SJSA1 (cell line): Measurements from ENCODE around the gene WDFY3. TPM values are rescaled to one million over a fixed set of nuclear protein-coding genes. Genes with fewer than 3 reads are reported as not detected.

ENCODE experiments used
- DNase-seq, 2 experiments: peaks; one replicate each; pipeline ENCODE4 v3.0.0-alpha.2; 2015 to 2020; ENCODE audit warnings: low spot score in 2 of 2, low read depth in 1 of 2
- H3K27ac ChIP-seq: fragments of 250-450 bp; sonication (Bioruptor Pico); 2 replicates; pipeline ENCODE4 v1.5.1; 2020; ENCODE audit warnings: mild to moderate bottlenecking, moderate library complexity
- H3K27me3 ChIP-seq: fragments of 250-450 bp; sonication (Bioruptor Pico); replicated peaks from 2 replicates; pipeline ENCODE4 v1.5.1; 2020; ENCODE audit warnings: mild to moderate bottlenecking, moderate library complexity
- H3K36me3 ChIP-seq: fragments of 250-450 bp; sonication (Bioruptor Pico); 2 replicates; pipeline ENCODE4 v1.5.1; 2020; ENCODE audit warnings: mild to moderate bottlenecking
- H3K4me1 ChIP-seq: fragments of 250-450 bp; sonication (Bioruptor Pico); replicated peaks from 2 replicates; pipeline ENCODE4 v1.6.1; 2021; ENCODE audit warnings: mild to moderate bottlenecking
- H3K4me3 ChIP-seq: fragments of 250-450 bp; sonication (Bioruptor Pico); 2 replicates; pipeline ENCODE4 v1.5.1; 2020; ENCODE audit warnings: mild to moderate bottlenecking
- H3K9me3 ChIP-seq: fragments of 250-450 bp; sonication (Bioruptor Pico); replicated peaks from 2 replicates; pipeline ENCODE4 v1.5.1; 2020; ENCODE audit warnings: mild to moderate bottlenecking
- total RNA-seq: library from RNA; depleted of rRNA; stranded (reverse); fragments of >200 nt; shearing (Covaris generic); gene quantifications from 2 replicates; pipeline ENCODE4 v1.2.3, GENCODE V29; 2014; rRNA removed

WDFY3 gene
- total RNA-seq = 41.6 and 49.7 TPM in 2 replicates

- Histone ChIP-seq H3K27me3 (no peaks in the 10 kb centered on the region), H3K4me3 (peak within 1 kb of the TSS; percentile 92), H3K9me3 (no peaks in the 10 kb centered on the region), H3K27ac (peak within 1 kb of the TSS; percentile 80), H3K36me3 (peaks cover 19% of the 10 kb centered on the region), H3K4me1 (peaks cover 14% of the 10 kb centered on the region)
- DNase-seq = peak; percentile 88 to 89
Observed at GRCh38 chr4:84966382-84967242, at the start of gene WDFY3. WDFY3 (minus strand) TSS chr4:84966690; CDS start chr4:84860591, 106,099 bp downstream.

DNA sequence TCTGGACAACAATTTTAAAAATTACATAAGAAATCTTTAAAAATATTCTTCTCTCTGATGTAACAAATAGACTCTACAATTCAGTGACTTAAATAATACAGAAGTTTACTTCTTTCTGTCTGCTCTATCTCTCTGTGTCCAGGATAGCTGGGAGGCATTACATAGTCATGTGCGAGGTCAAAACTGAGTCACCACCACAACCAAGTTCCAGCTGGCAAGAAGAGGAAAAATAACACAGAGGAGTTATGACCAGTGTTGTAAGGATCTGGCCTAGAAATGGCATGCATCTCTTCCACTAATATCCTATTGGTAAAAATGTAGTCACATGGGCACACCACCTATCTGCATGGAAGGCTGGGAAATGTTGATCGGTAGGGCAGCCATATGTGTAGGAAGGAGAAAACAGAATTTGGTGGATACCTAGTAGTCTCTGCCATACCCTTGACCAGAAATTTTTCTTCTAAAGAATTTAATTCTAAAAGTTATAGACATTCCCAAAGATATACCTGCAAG lies 39.4 kb upstream of the WDFY3 start:
- DNase-seq = no peak
- Histone ChIP-seq H3K4me1 (no peaks in the 10 kb centered on the region), H3K4me3 (no peak overlapping the region), H3K27ac (no peak overlapping the region), H3K9me3 (no peaks in the 10 kb centered on the region), H3K27me3 (no peaks in the 10 kb centered on the region), H3K36me3 (no peaks in the 10 kb centered on the region)

GRCh38 chr4:85000343-85000742 lies 33.9 kb upstream of the WDFY3 start:
- no peak overlapping the region for H3K4me3 ChIP-seq

GRCh38 chr4:84995386-84995785 lies 28.9 kb upstream of the WDFY3 start:
- no peaks in the 10 kb centered on the region for H3K9me3 ChIP-seq
- no peaks in the 10 kb centered on the region for H3K36me3 ChIP-seq
- no peak for DNase-seq
- H3K27me3 ChIP-seq = no peaks in the 10 kb centered on the region
- no peak overlapping the region for H3K27ac ChIP-seq
- H3K4me1 ChIP-seq = no peaks in the 10 kb centered on the region
- H3K4me3 ChIP-seq = no peak overlapping the region

More at GRCh38 chr4:85000343-85000742, 33.9 kb upstream of the WDFY3 start:
- no peak overlapping the region for H3K27ac ChIP-seq
- DNase-seq = no peak
- no peaks in the 10 kb centered on the region for H3K4me1 ChIP-seq
- H3K9me3 ChIP-seq = no peaks in the 10 kb centered on the region
- no peaks in the 10 kb centered on the region for H3K27me3 ChIP-seq
- H3K36me3 ChIP-seq = no peaks in the 10 kb centered on the region

DNA sequence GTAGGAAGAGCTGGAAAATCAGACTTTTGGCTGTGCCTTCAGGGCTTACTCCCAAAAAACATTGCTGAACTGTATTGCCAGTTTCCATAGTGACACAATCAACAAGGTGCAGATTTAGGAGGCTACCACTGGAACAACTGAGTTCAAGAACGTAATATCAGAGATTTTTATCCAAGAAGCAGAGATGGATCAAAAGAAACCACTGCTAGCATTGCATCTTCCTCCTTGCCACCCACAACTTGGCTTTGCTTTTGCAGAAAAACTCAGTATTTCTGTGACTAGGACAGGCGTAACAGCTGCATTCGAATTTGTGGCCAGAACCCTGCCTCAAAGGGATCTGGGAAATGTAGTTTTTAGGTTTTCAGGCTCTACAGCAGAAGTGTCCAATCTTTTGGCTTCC lies 27.8 kb upstream of the WDFY3 start:
- no peaks in the 10 kb centered on the region for H3K4me1 ChIP-seq
- no peaks in the 10 kb centered on the region for H3K27me3 ChIP-seq
- no peak overlapping the region for H3K4me3 ChIP-seq
- no peaks in the 10 kb centered on the region for H3K36me3 ChIP-seq
- H3K9me3 ChIP-seq = no peaks in the 10 kb centered on the region
- H3K27ac ChIP-seq = no peak overlapping the region
- DNase-seq = no peak

DNA sequence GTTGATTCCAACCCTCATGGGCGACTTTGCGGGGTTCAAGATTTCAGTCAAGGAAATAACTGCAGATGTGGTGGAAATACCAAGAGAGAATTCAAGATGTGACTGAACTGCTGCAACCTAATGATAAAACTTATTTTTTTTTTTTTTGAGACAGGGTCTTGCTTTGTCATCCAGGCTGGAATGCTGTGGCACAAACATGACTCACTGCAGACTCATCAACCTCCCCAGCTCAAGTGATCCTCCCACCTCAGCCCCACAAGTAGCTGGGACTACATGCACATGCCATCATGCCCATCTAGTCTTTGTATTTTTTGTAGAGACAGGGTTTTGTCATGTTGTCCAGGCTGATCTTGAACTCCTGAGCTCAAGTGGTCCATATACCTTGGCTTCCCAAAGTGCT lies 19.5 kb upstream of the WDFY3 start:
- Histone ChIP-seq H3K27me3 (no peaks in the 10 kb centered on the region), H3K4me3 (no peak overlapping the region), H3K36me3 (no peaks in the 10 kb centered on the region), H3K4me1 (no peaks in the 10 kb centered on the region), H3K27ac (no peak overlapping the region), H3K9me3 (no peaks in the 10 kb centered on the region)
- DNase-seq = no peak

DNA sequence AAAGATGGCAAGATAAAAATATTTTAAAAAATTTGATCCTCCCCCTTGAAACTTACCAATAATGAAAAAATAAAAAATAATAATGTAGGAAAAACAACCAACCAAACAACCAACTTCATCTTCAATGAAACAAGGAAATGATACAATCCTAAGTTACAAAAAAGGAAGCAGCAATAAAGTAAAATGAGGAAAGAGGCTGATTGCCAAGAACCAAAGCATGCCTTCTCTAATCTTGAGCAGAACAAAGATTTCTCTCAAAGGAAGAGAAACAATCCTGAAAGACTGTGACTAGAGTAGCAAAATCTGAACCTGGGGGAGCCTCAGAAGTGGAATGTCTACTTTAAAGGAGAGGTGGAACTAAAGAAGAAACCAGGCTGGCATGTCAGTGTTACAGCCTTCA lies 10.9 kb upstream of the WDFY3 start:
- Histone ChIP-seq H3K4me1 (no peaks in the 10 kb centered on the region), H3K4me3 (no peak overlapping the region), H3K36me3 (no peaks in the 10 kb centered on the region), H3K27ac (no peak overlapping the region), H3K27me3 (no peaks in the 10 kb centered on the region), H3K9me3 (no peaks in the 10 kb centered on the region)
- no peak for DNase-seq

DNA sequence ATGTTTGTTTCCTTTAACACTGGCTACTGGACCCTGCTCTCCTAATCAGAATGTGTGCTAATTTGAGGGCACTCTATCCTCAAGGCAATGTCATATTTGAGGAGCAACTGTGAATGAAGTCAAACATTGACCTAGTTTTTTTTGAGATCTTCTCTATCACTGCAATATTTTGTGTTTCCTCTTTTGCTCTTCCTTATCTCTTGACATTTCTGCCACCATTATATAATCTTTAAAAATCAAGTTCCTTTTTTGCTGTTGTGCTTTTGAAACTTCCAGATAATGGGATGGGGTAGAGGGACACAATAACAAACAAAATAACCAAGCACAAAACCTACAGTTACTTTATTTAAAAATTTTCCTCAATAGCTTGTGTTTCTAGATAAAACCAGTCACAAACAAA lies 7.4 kb upstream of the WDFY3 start:
- DNase-seq = no peak
- H3K27ac ChIP-seq = no peak overlapping the region
- H3K9me3 ChIP-seq = no peaks in the 10 kb centered on the region
- H3K27me3 ChIP-seq = no peaks in the 10 kb centered on the region
- H3K36me3 ChIP-seq = no peaks in the 10 kb centered on the region
- no peak overlapping the region for H3K4me3 ChIP-seq
- H3K4me1 ChIP-seq = peaks cover 6% of the 10 kb centered on the region; the same call in 1 of the 2 replicates

DNA sequence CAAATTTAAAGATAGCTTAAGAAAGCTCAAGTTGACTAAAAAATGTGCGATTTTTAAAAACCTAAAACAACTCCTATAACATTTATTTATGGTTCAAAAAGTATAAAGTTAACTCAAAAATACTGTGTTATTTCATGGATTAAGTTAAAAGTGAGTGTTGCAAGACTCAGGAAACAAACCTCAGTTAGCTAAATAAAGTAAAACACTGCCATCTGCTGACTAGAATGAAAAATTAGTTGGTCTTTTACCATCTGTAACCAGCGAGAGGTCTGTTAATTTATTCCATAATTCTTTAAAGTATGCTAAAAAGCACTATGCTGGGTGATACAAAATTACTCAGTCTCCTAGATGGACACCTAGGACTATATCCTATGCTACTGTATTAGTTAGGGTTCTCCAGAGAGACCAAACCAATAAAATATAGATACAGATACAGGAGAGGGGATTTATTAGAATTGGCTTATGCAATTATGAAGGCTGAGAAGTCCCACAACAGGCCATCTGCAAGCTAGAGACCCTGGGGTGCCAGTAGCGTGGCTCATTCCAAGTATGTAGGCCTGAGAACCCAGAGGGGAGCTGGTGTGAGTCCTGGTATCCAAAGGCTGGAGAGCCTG lies 4.9 kb upstream of the WDFY3 start:
- peak in 1 of 2 experiments; percentile 41 for DNase-seq

GRCh38 chr4:84968925-84969324 lies 2.4 kb upstream of the WDFY3 start:
- Histone ChIP-seq H3K4me1 (peaks cover 10% of the 10 kb centered on the region; the same call in 1 of the 2 replicates), H3K27ac (no peak overlapping the region), H3K36me3 (peaks cover 15% of the 10 kb centered on the region), H3K4me3 (no peak overlapping the region), H3K9me3 (no peaks in the 10 kb centered on the region), H3K27me3 (no peaks in the 10 kb centered on the region)
- DNase-seq = no peak

More for the DNA sequence above, 4.9 kb upstream of the WDFY3 start:
- H3K27ac ChIP-seq = no peak overlapping the region
- H3K27me3 ChIP-seq = no peaks in the 10 kb centered on the region
- peaks cover under 1% of the 10 kb centered on the region for H3K36me3 ChIP-seq
- no peaks in the 10 kb centered on the region for H3K9me3 ChIP-seq
- H3K4me1 ChIP-seq = peaks cover 6% of the 10 kb centered on the region; the same call in 1 of the 2 replicates
- no peak overlapping the region for H3K4me3 ChIP-seq

- H3K27me3 ChIP-seq = no peaks in the 10 kb centered on the region
- H3K36me3 ChIP-seq = peaks cover 19% of the 10 kb centered on the region
- DNase-seq = peak in 1 of 2 experiments; percentile 61
- peaks cover 10% of the 10 kb centered on the region for H3K4me1 ChIP-seq
- peak overlapping the region; percentile 80 for H3K27ac ChIP-seq
- no peaks in the 10 kb centered on the region for H3K9me3 ChIP-seq
- peak overlapping the region; percentile 92 for H3K4me3 ChIP-seq
Observed at GRCh38 chr4:84967243-84967690, 777 bp upstream of the WDFY3 start.

DNA sequence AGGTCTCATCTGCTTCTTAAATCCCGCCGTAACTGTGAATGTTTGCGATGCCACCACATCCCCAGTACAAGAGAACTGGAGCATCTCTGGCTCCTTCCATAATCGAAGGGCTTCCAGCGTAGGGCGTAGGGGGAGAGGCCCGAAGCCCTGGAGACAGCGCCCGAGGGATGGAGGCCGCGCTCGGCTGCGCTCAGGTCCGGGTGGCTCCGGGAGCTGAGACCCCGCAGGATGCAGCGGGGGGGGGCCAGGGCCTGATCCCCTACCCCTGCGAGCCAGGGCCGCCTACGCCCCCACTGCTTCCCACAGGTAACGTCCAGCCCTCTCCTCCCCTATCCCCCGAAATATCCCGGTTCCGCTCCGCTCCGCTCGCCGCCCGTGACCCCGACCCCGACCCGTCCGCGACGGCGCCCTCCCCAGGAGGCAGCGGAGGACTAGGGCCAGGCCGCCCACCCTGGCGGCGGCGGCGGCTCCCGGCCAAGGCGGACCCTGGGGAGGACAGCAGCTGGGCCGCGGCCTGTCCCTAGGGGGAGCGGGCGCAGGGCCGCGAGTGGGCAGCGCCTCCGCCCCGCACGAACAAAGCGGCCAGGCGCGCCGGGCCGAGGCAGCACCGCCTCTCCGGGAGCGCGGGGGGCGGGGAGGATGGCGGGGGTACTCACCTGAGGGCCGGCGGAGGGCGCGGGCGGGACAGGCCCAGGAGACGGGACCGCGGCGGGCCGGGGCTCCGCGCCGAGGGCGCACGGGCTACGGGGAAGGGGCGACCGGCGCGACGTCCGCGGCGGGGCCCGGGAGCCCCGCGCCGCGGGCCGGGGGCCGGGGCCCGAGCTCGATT lies 723 bp downstream of the WDFY3 start:
- no peaks in the 10 kb centered on the region for H3K27me3 ChIP-seq
- peaks cover 19% of the 10 kb centered on the region for H3K36me3 ChIP-seq
- H3K4me3 ChIP-seq = peak overlapping the region; percentile 92
- H3K27ac ChIP-seq = peak overlapping the region; percentile 80
- H3K9me3 ChIP-seq = no peaks in the 10 kb centered on the region
- DNase-seq = peak; percentile 38 to 51
- peaks cover 10% of the 10 kb centered on the region for H3K4me1 ChIP-seq

- Histone ChIP-seq H3K4me3 (peak overlapping the region; percentile 92), H3K27me3 (no peaks in the 10 kb centered on the region), H3K36me3 (peaks cover 19% of the 10 kb centered on the region), H3K9me3 (no peaks in the 10 kb centered on the region), H3K27ac (peak overlapping the region; percentile 80; the same call in 1 of the 2 replicates), H3K4me1 (peaks cover 9% of the 10 kb centered on the region)
- DNase-seq = no peak
Observed at GRCh38 chr4:84964995-84965552, 1.4 kb downstream of the WDFY3 start.
